H1 (cell line): ENCODE data around the gene BRCA2. TPM values are rescaled to one million over a fixed set of nuclear protein-coding genes. Genes with fewer than 3 reads are reported as not detected.

ENCODE experiments used
- CTCF ChIA-PET: fragments of 300-600 bp; sonication (Branson Sonifier 250); formaldehyde crosslinking; loops from one replicate; lab custom pipeline; 2021; ENCODE audit not compliant: partially characterized antibody; lab: Charles Lee
- POLR2A ChIA-PET: fragments of 300-600 bp; sonication (Branson Sonifier 250); formaldehyde crosslinking; loops from one replicate; lab custom pipeline; 2021; ENCODE audit warnings: inconsistent platforms; ENCODE audit not compliant: partially characterized antibody; lab: Charles Lee
- DNase-seq, 2 experiments: peaks; one replicate each; pipeline versions ENCODE4 v3.0.0 to v3.0.0-alpha.2; 2010 to 2022; ENCODE audit warnings: low spot score in 2 of 2, low read depth in 1 of 2, mixed read lengths in 1 of 2
- FAIRE-seq: peaks from 2 replicates; lab custom pipeline; 2011; peaks lifted over from hg19 to GRCh38; lab: Jason Lieb, UNC
- H2AFZ ChIP-seq: 2 replicates; pipeline ENCODE4 v1.8.1; 2012; ENCODE audit warnings: low read length, inconsistent platforms
- H2AK5ac ChIP-seq: 2 replicates; pipeline ENCODE4 v1.6.1; 2013; ENCODE audit warnings: low read depth, low read length
- H2BK120ac ChIP-seq: replicated peaks from 2 replicates; pipeline ENCODE3; 2013; ENCODE audit warnings: low read depth, low read length, inconsistent platforms
- H2BK12ac ChIP-seq: 2 replicates; pipeline ENCODE4 v1.6.1; 2013; ENCODE audit warnings: low read depth, low read length
- H2BK15ac ChIP-seq: 2 replicates; pipeline ENCODE4 v1.6.1; 2013; ENCODE audit warnings: low read length
- H2BK20ac ChIP-seq: 2 replicates; pipeline ENCODE4 v1.6.1; 2013; ENCODE audit warnings: low read length
- H2BK5ac ChIP-seq: 2 replicates; pipeline ENCODE4 v1.6.1; 2013; ENCODE audit warnings: low read depth, low read length
- H3K14ac ChIP-seq: 2 replicates; pipeline ENCODE4 v1.6.1; 2013; ENCODE audit warnings: inconsistent platforms; ENCODE audit not compliant: insufficient read length
- H3K18ac ChIP-seq: 2 replicates; pipeline ENCODE4 v1.6.1; 2013; ENCODE audit warnings: low read length; ENCODE audit errors: extremely low read depth
- H3K23ac ChIP-seq: 2 replicates; pipeline ENCODE4 v1.6.1; 2013; ENCODE audit warnings: inconsistent platforms; ENCODE audit not compliant: insufficient read length
- H3K23me2 ChIP-seq: 2 replicates; pipeline ENCODE4 v1.6.1; 2013; ENCODE audit warnings: low read depth, low read length
- H3K27ac ChIP-seq: 2 replicates; pipeline ENCODE4 v1.6.1; 2011; ENCODE audit warnings: low read depth, low read length, inconsistent platforms
- H3K27me3 ChIP-seq, 4 experiments: replicated peaks in 1 of 4; 1 replicate in 1 of 4; 2 replicates in 3 of 4; pipeline versions ENCODE4 v1.6.1 to v1.8.1; 2011 to 2013; ENCODE audit warnings: low read length in 3 of 4, mild to moderate bottlenecking in 3 of 4, inconsistent platforms in 2 of 4, mixed read lengths in 2 of 4, moderate library complexity in 1 of 4; ENCODE audit not compliant: control insufficient read depth in 3 of 4, insufficient read depth in 3 of 4; ENCODE audit errors: extremely low read depth in 1 of 4
- H3K36me3 ChIP-seq, 4 experiments: 2 replicates each; pipeline versions ENCODE4 v1.6.1 to v1.8.1; 2011 to 2013; ENCODE audit warnings: mild to moderate bottlenecking in 4 of 4, low read length in 3 of 4, moderate library complexity in 2 of 4, control low read depth in 1 of 4, inconsistent platforms in 1 of 4; ENCODE audit not compliant: insufficient read depth in 4 of 4, control insufficient read depth in 2 of 4
- H3K4ac ChIP-seq: replicated peaks from 2 replicates; pipeline ENCODE3; 2013; ENCODE audit warnings: low read length, low read depth, mixed read lengths, inconsistent platforms; ENCODE audit not compliant: insufficient read length
- H3K4me1 ChIP-seq, 4 experiments: replicated peaks in 1 of 4; 1 replicate in 1 of 4; 2 replicates in 3 of 4; pipeline versions ENCODE4 v1.6.1 to v1.8.1; 2011 to 2013; ENCODE audit warnings: low read length in 3 of 4, inconsistent platforms in 2 of 4, mixed read lengths in 1 of 4; ENCODE audit not compliant: insufficient read depth in 4 of 4, control insufficient read depth in 3 of 4
- H3K4me2 ChIP-seq, 2 experiments: 2 replicates each; pipeline versions ENCODE4 v1.6.1 to v1.8.1; 2011 to 2013; ENCODE audit warnings: low read depth in 2 of 2, low read length in 2 of 2, control low read depth in 1 of 2, inconsistent platforms in 1 of 2, mild to moderate bottlenecking in 1 of 2; ENCODE audit not compliant: insufficient read depth in 1 of 2
- H3K4me3 ChIP-seq, 4 experiments: fragments of 200-600, 300-600 bp in 1 of 4; sonication (generic), shearing (Covaris generic), sonication (Bioruptor Twin) in 1 of 4; 2 replicates each; pipeline versions ENCODE4 v1.5.1 to v1.8.1; 2011 to 2016; ENCODE audit warnings: low read length in 4 of 4, low read depth in 3 of 4, control low read depth in 2 of 4, inconsistent platforms in 2 of 4, mild to moderate bottlenecking in 2 of 4, mixed read lengths in 1 of 4, moderate library complexity in 1 of 4; ENCODE audit not compliant: insufficient read depth in 2 of 4; ENCODE audit errors: extremely low read depth in 1 of 4
- H3K56ac ChIP-seq: replicated peaks from 2 replicates; pipeline ENCODE3; 2013; ENCODE audit warnings: low read depth, mild to moderate bottlenecking, mixed read lengths, low read length, inconsistent platforms; ENCODE audit not compliant: insufficient read length
- H3K79me1 ChIP-seq: 2 replicates; pipeline ENCODE4 v1.6.1; 2013; ENCODE audit warnings: low read depth, low read length, control low read depth
- H3K79me2 ChIP-seq, 2 experiments: 2 replicates each; pipeline versions ENCODE4 v1.6.1 to v1.8.1; 2012 to 2013; ENCODE audit warnings: low read length in 2 of 2, mild to moderate bottlenecking in 2 of 2, inconsistent platforms in 1 of 2; ENCODE audit not compliant: insufficient read depth in 2 of 2, control insufficient read depth in 1 of 2
- H3K9ac ChIP-seq, 4 experiments: replicated peaks in 1 of 4; 1 replicate in 1 of 4; 2 replicates in 3 of 4; pipeline versions ENCODE4 v1.6.1 to v1.8.1; 2011 to 2013; ENCODE audit warnings: low read depth in 3 of 4, low read length in 3 of 4, control low read depth in 2 of 4, mild to moderate bottlenecking in 2 of 4, moderate library complexity in 2 of 4, inconsistent platforms in 1 of 4; ENCODE audit errors: extremely low read depth in 1 of 4
- H3K9me3 ChIP-seq, 2 experiments: 2 replicates each; pipeline versions ENCODE4 v1.6.1 to v1.8.1; 2012 to 2013; ENCODE audit warnings: mild to moderate bottlenecking in 2 of 2, moderate library complexity in 2 of 2, control low read depth in 1 of 2, inconsistent platforms in 1 of 2, low read depth in 1 of 2, low read length in 1 of 2, mixed read lengths in 1 of 2; ENCODE audit not compliant: insufficient read depth in 2 of 2
- H4K20me1 ChIP-seq, 2 experiments: replicated peaks in 1 of 2; 2 replicates each; pipeline versions ENCODE3 to v1.8.1; 2011 to 2013; ENCODE audit warnings: inconsistent platforms in 2 of 2, low read length in 2 of 2, mild to moderate bottlenecking in 1 of 2; ENCODE audit not compliant: insufficient read depth in 2 of 2, control insufficient read depth in 1 of 2
- H4K5ac ChIP-seq: 2 replicates; pipeline ENCODE4 v1.6.1; 2013; ENCODE audit warnings: low read length, low read depth, mixed read lengths, inconsistent platforms; ENCODE audit not compliant: insufficient read length
- H4K8ac ChIP-seq: 2 replicates; pipeline ENCODE4 v1.8.0; 2013; ENCODE audit warnings: mild to moderate bottlenecking, moderate library complexity, low read length, inconsistent platforms; ENCODE audit not compliant: insufficient read depth; ENCODE audit errors: extremely low read depth
- H4K91ac ChIP-seq: replicated peaks from 2 replicates; pipeline ENCODE3; 2013; ENCODE audit warnings: low read length, mixed read lengths, inconsistent platforms; ENCODE audit not compliant: insufficient read length
- CHD2 ChIP-seq: IDR thresholded peaks from 2 replicates; pipeline ENCODE4 v1.6.1; 2012; ENCODE audit warnings: low read length, improper control_type of control experiment
- GABPA ChIP-seq: IDR thresholded peaks from 2 replicates; pipeline ENCODE4 v1.6.1; 2011; ENCODE audit warnings: mild to moderate bottlenecking, low read length, moderate library complexity, borderline replicate concordance; ENCODE audit not compliant: insufficient read depth
- GTF2F1 ChIP-seq: IDR thresholded peaks from 2 replicates; pipeline ENCODE4 v1.6.1; 2012; ENCODE audit warnings: low read depth, low read length, improper control_type of control experiment, borderline replicate concordance
- JUN ChIP-seq: IDR thresholded peaks from 2 replicates; pipeline ENCODE4 v1.6.1; 2011; ENCODE audit warnings: low read depth, mild to moderate bottlenecking, improper control_type of control experiment, low read length
- JUND ChIP-seq: IDR thresholded peaks from 2 replicates; pipeline ENCODE4 v1.6.1; 2011; ENCODE audit warnings: mild to moderate bottlenecking, improper control_type of control experiment, low read length
- KDM5A ChIP-seq: fragments of 200-600 bp; IDR thresholded peaks from 2 replicates; pipeline ENCODE4 v1.7.1; 2012; ENCODE audit warnings: mild to moderate bottlenecking, low read length, inconsistent platforms, mixed read lengths
- PHF8 ChIP-seq: fragments of 200-600 bp; sonication (generic); conservative IDR thresholded peaks from 2 replicates; pipeline ENCODE4 v1.7.1; 2012; ENCODE audit warnings: low read depth, mild to moderate bottlenecking, inconsistent platforms, low read length, moderate library complexity
- SIRT6 ChIP-seq: IDR thresholded peaks from one replicate; pipeline ENCODE4 v1.7.1; 2012; ENCODE audit warnings: low read length, inconsistent platforms
- SP1 ChIP-seq: IDR thresholded peaks from 2 replicates; pipeline ENCODE4 v1.6.1; 2011; ENCODE audit warnings: low read depth, low read length
- SP2 ChIP-seq: IDR thresholded peaks from 2 replicates; pipeline ENCODE4 v1.6.1; 2012; ENCODE audit warnings: mild to moderate bottlenecking, low read length, inconsistent platforms
- TAF7 ChIP-seq: optimal IDR thresholded peaks from 2 replicates; pipeline ENCODE3; 2011; ENCODE audit warnings: low read depth, mild to moderate bottlenecking, inconsistent platforms, low read length, moderate library complexity, borderline replicate concordance
- YY1 ChIP-seq: IDR thresholded peaks from 2 replicates; pipeline ENCODE4 v1.6.1; 2011; ENCODE audit warnings: low read depth, mild to moderate bottlenecking, low read length
- ZNF274 ChIP-seq: IDR thresholded peaks from 2 replicates; pipeline ENCODE4 v1.7.0; 2012; ENCODE audit warnings: low read length, borderline replicate concordance; ENCODE audit errors: extremely low read depth
- WGBS, 2 experiments: shearing (Covaris generic) in 1 of 2; methylation state at CpG; one replicate each; pipeline versions ENCODE4 v1.1.6 to v1.1.7; 2013 to 2015; ENCODE audit warnings: low lambda C conversion rate in 2 of 2, mixed read lengths in 2 of 2, inconsistent platforms in 1 of 2, low coverage in 1 of 2, missing lambda C conversion rate in 1 of 2; ENCODE audit not compliant: insufficient replicate concordance in 2 of 2, insufficient coverage in 1 of 2, insufficient read length in 1 of 2; ENCODE audit errors: extremely low coverage in 1 of 2, missing lambda C conversion rate in 1 of 2; 5-methylcytosine and 5-hydroxymethylcytosine counted together
- polyA plus RNA-seq, 7 experiments: library from polyadenylated mRNA; depleted of rRNA in 3 of 7; stranded (reverse) in 5 of 7; unstranded in 2 of 7; fragments of >200 nt in 5 of 7; fragments of 200-250 nt in 2 of 7; gene quantifications; 1 replicate in 5 of 7; 2 replicates in 1 of 7; 4 replicates in 1 of 7; pipeline versions ENCODE4 v1.2.1 to v1.2.3, GENCODE V29; 2011 to 2013; ENCODE audit warnings: missing spikeins in 2 of 7, mixed read lengths in 2 of 7
- total RNA-seq: library from RNA; stranded (reverse); fragmentation: NEBNext Ultra II Directional; extraction: Animal tissue kit (Norgen Biotek cat#: 25700); gene quantifications from 2 replicates; pipeline ENCODE4 v1.2.1, GENCODE V29; 2021
- TF ChIP-seq, protein P1 (sequence below): IDR thresholded peaks from 2 replicates; pipeline ENCODE4 v1.6.1; 2012; ENCODE audit warnings: low read length, inconsistent platforms

Gene BRCA2
- total and polyA plus RNA-seq, 2 of the 8 experiments (the other 6 are each of a cell fraction or from before 2014, with no cell fraction given), result 4.2 to 24.9 TPM

DNA sequence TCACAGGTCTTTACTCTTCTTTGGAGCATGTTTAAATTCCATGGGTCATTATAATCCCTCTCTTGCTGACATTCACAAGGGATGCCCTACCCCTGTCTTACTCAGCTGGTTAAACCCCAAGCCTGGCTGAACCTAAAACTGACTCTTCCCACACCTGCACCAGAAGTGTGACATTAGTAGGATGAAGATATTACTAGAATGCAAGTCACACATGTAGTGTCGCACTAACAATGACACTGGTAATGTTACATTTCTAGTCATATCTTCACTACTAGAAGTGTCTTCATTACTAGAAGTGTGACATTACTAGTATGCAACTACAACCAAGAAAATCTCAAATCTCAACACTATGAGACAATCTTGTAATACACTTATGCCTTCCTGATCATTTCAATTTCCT lies 14.4 kb upstream of the BRCA2 start:
- no peaks in the 10 kb centered on the region for H4K20me1 ChIP-seq
- no peak overlapping the region for H2AFZ ChIP-seq
- H3K27ac ChIP-seq, result no peak overlapping the region
- no peak overlapping the region for H3K56ac ChIP-seq
- no peaks in the 10 kb centered on the region for H3K79me2 ChIP-seq
- H3K9me3 ChIP-seq, result no peaks in the 10 kb centered on the region
- H3K4me3 ChIP-seq, result no peak overlapping the region
- H3K23me2 ChIP-seq, result no peaks in the 10 kb centered on the region
- H2BK12ac ChIP-seq, result no peak overlapping the region
- no peak overlapping the region for H2AK5ac ChIP-seq
- no peak overlapping the region for H2BK20ac ChIP-seq
- no peak overlapping the region for H2BK120ac ChIP-seq
- no peak overlapping the region for H4K91ac ChIP-seq
- no peak overlapping the region for H4K8ac ChIP-seq
- FAIRE-seq (no peak), DNase-seq (no peak)
- 84% methylated on average over 1 of the region's 1 CpG; no CpG with 5 or more reads in 1 of the 2 experiments for WGBS, 2 experiments
- no peaks in the 10 kb centered on the region for H3K79me1 ChIP-seq
- no peak overlapping the region for H3K18ac ChIP-seq
- no peak overlapping the region for H3K4me2 ChIP-seq
- no peak overlapping the region for H2BK5ac ChIP-seq
- H3K23ac ChIP-seq, result no peak overlapping the region
- no peak overlapping the region for H3K14ac ChIP-seq
- no peak overlapping the region for H3K9ac ChIP-seq
- H3K36me3 ChIP-seq, result no peaks in the 10 kb centered on the region
- ChIA-PET POLR2A (interaction anchor here (0.9 to 1.6 kb wide), 2 partner anchors 11 to 15 kb away, joined by 3 to 9 read pairs; partner anchors contain the start of genes BRCA2 and ZAR1L), CTCF (interaction anchor here (1.0 to 1.9 kb wide), 4 partner anchors 11 to 33 kb away, joined by 3 to 9 read pairs (median 4); no protein-coding TSS in a partner anchor)
- no peaks in the 10 kb centered on the region; a peak in 1 of 7 replicates for H3K27me3 ChIP-seq
- no peaks in the 10 kb centered on the region for H3K4me1 ChIP-seq
- no peak overlapping the region for H4K5ac ChIP-seq
- H3K4ac ChIP-seq, result no peak overlapping the region
- no peak overlapping the region for H2BK15ac ChIP-seq
- TF ChIP-seq, protein P1, sequence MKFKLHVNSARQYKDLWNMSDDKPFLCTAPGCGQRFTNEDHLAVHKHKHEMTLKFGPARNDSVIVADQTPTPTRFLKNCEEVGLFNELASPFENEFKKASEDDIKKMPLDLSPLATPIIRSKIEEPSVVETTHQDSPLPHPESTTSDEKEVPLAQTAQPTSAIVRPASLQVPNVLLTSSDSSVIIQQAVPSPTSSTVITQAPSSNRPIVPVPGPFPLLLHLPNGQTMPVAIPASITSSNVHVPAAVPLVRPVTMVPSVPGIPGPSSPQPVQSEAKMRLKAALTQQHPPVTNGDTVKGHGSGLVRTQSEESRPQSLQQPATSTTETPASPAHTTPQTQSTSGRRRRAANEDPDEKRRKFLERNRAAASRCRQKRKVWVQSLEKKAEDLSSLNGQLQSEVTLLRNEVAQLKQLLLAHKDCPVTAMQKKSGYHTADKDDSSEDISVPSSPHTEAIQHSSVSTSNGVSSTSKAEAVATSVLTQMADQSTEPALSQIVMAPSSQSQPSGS, result no peak
- TF ChIP-seq YY1 (no peak), TAF7 (no peak), CHD2 (no peak), GTF2F1 (no peak), PHF8 (no peak), SIRT6 (no peak), GABPA (no peak), SP1 (no peak), ZNF274 (no peak), JUND (no peak), SP2 (no peak), JUN (no peak), KDM5A (no peak)
